SK-N-SH (cell line): Measurements from ENCODE around the gene ZBED1.

ENCODE experiments used
- CTCF ChIP-seq: fragments of 200-600 bp; sonication (generic); IDR thresholded peaks from 2 replicates; pipeline ENCODE4 v1.6.1; 2017; ENCODE audit warnings: antibody characterized with exemption, mild to moderate bottlenecking, moderate library complexity
- RAD21 ChIP-seq: IDR thresholded peaks from 2 replicates; pipeline ENCODE4 v1.6.1; 2012; ENCODE audit warnings: mild to moderate bottlenecking, low read length

DNA sequence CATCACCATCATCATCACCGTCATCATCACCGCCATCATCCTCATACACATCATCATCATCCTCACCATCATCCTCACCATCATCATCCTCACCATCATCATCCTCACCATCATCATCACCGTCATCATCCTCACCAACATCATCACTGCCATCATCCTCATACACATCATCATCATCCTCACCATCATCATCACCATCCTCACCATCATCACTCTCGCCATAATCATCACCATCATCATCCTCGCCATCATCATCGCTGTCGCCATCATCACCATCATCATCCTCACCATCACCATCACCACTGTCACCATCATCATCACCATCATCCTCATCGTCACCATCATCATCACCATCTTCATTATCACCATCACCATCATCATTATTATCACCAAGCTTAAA is 19.8 kb upstream of the ZBED1 start:
- TF ChIP-seq CTCF (no peak), RAD21 (no peak)
